ENCODE data around the gene TMEM205. TPM values are rescaled to one million over a fixed set of nuclear protein-coding genes. Genes with fewer than 3 reads are reported as not detected.

Gene TMEM205
- total RNA-seq, 4 donors from 2014 or later: 154 to 170 (median 160) TPM

DNA sequence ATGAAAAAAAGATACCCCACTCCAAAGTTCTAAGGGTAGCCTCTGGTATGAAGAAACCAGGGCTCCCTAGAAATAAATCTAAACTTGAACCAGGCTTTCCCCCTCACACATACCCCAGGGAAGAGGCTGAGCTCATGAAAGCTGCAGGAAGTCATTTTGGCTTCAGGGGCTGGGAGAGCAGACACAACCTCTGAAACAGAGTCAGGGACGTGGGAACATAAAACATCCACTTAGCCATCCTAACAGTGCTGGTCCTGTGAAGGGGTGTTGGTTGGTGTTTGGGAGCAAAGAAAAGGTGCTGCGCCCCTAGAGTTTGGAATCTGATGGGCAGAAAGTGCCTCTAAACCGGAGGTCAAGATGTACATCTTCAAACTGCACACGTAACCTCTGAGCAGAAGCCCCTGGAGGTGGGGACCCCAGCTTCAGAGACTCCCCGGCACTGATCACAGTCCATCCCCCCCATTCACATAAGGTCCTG lies 22.4 kb downstream of the TMEM205 start:
- TF ChIP-seq CTCF (IDR thresholded peaks at IDR 0.05; ENCODE audit: low read depth): no peak

GRCh38 chr19:11322269-11323024 lies 23.6 kb downstream of the TMEM205 start:
- TF ChIP-seq CTCF (IDR thresholded peaks at IDR 0.05; ENCODE audit: low read depth): no peak

DNA sequence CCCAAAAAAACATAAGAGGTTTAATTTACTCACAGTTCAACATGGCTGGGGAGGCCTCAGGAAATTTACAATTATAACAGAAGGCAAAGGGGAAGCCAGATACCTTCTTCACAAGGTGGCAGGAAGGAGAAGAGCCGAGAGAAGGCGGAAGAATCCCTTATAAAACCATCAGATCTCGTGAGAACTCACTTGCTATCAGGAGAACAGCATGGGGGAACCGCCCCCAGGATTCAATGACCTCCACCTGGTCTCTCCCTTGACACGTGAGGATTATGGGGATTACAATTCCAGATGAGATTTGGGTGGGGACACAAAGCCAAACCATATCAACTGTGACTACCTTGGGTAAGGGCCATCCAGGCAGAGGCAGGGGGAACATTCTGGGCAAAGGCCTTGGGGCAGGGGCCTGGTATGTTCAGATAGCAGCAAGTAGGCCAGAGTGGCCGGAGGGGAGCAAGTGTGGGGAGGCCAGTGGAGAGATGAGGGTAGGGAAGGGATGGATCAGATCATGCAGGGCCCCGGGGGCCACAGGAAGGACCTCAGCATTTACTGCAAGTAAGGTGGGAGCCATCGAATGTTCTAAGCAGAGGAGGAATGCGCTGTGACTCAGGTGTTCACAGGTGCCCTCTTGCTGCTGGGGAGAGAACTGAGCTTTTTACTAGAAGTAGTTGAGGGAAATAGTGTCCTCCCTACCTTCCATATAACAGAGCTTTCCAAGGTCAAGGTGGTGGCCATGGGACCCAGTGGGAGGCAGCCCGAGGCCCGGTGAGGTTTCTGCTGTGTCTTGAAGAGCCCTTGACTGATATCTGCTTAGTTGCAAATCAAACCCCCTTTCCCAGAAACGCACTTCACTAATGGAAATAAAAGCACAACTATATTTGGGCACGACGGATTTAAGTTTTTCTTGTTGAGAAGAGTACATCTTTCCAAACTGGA lies 24.6 kb downstream of the TMEM205 start:
- no peak for TF ChIP-seq CTCF (IDR thresholded peaks at IDR 0.05; ENCODE audit: low read depth)

DNA sequence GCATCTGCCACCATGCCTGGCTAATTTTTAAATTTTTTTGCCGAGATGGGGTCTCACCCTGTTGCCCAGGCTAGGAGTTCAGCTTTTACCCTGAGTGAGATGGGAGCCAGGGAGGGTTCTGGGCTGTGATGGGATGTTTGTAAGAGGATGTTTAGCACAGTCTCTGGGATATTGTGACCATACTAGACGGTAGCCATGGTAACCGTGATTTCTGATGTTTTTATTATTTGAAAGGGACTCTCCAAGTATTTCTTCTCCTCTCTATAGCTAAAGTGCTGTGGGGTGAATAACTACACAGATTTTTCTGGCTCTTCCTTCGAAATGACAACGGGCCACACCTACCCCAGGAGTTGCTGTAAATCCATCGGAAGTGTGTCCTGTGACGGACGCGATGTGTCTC lies 39.7 kb downstream of the TMEM205 start:
- no peak for TF ChIP-seq CTCF (IDR thresholded peaks at IDR 0.05; ENCODE audit: low read depth)

DNA sequence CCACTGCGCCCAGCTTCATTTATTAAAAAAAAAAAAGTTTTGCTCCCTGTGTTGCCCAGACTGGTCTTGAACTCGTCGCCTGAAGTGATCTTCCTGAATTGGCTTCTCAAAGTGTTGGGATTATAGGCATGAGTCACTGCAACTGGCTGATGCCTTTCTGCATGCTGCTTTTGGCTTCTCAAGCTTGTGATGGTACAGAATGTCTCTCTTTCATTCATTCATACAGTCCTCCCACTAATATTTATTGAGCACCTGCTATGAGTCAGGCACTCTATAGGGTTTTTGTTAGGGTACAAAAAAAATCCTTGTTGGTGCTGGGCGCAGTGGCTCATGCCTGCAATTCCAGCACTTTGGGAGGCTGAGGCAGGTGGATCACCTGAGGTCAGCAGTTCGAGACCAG lies 41.1 kb downstream of the TMEM205 start:
- TF ChIP-seq CTCF (IDR thresholded peaks at IDR 0.05; ENCODE audit: low read depth): no peak

DNA sequence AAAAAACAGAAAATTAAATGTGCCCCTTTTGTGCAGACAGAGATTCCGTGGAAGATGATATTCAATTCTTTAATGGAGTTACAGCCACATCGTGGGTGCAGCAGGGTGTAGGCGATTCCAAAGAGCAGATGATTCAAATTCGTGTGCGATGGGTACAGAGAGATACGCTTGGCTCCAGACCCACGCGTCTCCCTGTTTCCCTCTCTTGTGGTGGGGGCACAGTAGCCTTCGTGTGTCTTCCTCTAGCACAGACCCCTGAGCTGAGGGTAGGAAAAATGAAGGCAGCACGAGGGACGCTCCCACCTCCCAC lies 45.3 kb downstream of the TMEM205 start:
- no peak for TF ChIP-seq CTCF (IDR thresholded peaks at IDR 0.05; ENCODE audit: low read depth)
